Endothelial cell of umbilical vein (primary cell): ENCODE data around the gene DYNC1LI2. TPM values are rescaled to one million over a fixed set of nuclear protein-coding genes. Genes with fewer than 3 reads are reported as not detected.

Experiments
- BruUV-seq: library from RNA; stranded (reverse); fragments of 400-500 nt; replicated peaks from 2 replicates; lab custom pipeline; 2021; lab: Mats Ljungman, UMichigan
- CTCF ChIA-PET: fragments of 300-600, 350-600 bp; sonication (Branson Sonifier 250); formaldehyde crosslinking; loops from one replicate; lab custom pipeline; 2021; ENCODE audit warnings: antibody characterized with exemption, inconsistent platforms; lab: Charles Lee
- POLR2A ChIA-PET: fragments of 300-600, 350-600 bp; sonication (Branson Sonifier 250); formaldehyde crosslinking; loops from one replicate; lab custom pipeline; 2021; ENCODE audit warnings: antibody characterized with exemption, inconsistent platforms; lab: Charles Lee
- DNase-seq: peaks from one replicate; pipeline ENCODE4 v3.0.0-alpha.2; 2011; ENCODE audit warnings: low read depth, low spot score
- FAIRE-seq: peaks from 2 replicates; lab custom pipeline; 2011; peaks lifted over from hg19 to GRCh38; lab: Jason Lieb, UNC
- H2AFZ ChIP-seq: 2 replicates; pipeline ENCODE4 v1.6.0; 2012; ENCODE audit warnings: low read depth, low read length, control low read depth, inconsistent platforms
- H3K27ac ChIP-seq: 2 replicates; pipeline ENCODE4 v1.5.1; 2011; ENCODE audit warnings: low read depth, mild to moderate bottlenecking, control low read depth, low read length, moderate library complexity; ENCODE audit not compliant: insufficient read depth
- H3K27me3 ChIP-seq, 2 experiments: 2 replicates each; pipeline versions ENCODE4 v1.6.0 to v1.6.1; 2011; ENCODE audit warnings: low read length in 2 of 2, mixed read lengths in 1 of 2; ENCODE audit not compliant: control insufficient read depth in 2 of 2, insufficient read depth in 2 of 2
- H3K36me3 ChIP-seq, 2 experiments: 2 replicates in 1 of 2; 3 replicates in 1 of 2; pipeline ENCODE4 v1.5.1; 2011; ENCODE audit warnings: low read length in 2 of 2, mild to moderate bottlenecking in 1 of 2, moderate library complexity in 1 of 2; ENCODE audit not compliant: control insufficient read depth in 2 of 2, insufficient read depth in 2 of 2; ENCODE audit errors: extremely low read depth in 1 of 2
- H3K4me1 ChIP-seq: 3 replicates; pipeline ENCODE4 v1.5.1; 2011; ENCODE audit warnings: mild to moderate bottlenecking, low read length; ENCODE audit not compliant: control insufficient read depth, insufficient read depth; ENCODE audit errors: extremely low read depth
- H3K4me2 ChIP-seq: 2 replicates; pipeline ENCODE4 v1.6.1; 2011; ENCODE audit warnings: low read length, control low read depth, mixed read lengths; ENCODE audit not compliant: insufficient read depth
- H3K4me3 ChIP-seq, 3 experiments: fragments of 200-600 bp in 1 of 3; sonication (generic), shearing (Covaris generic) in 1 of 3; replicated peaks in 1 of 3; 2 replicates each; pipeline ENCODE4 v1.5.1; 2011 to 2016; ENCODE audit warnings: control low read depth in 3 of 3, low read length in 3 of 3, mild to moderate bottlenecking in 2 of 3, inconsistent platforms in 1 of 3, low read depth in 1 of 3, moderate library complexity in 1 of 3; ENCODE audit not compliant: insufficient read depth in 1 of 3
- H3K79me2 ChIP-seq: 2 replicates; pipeline ENCODE4 v1.6.0; 2012; ENCODE audit warnings: low read length, inconsistent platforms; ENCODE audit not compliant: control insufficient read depth, insufficient read depth
- H3K9ac ChIP-seq: replicated peaks from 2 replicates; pipeline ENCODE3; 2011; ENCODE audit warnings: low read length, control low read depth; ENCODE audit not compliant: insufficient read depth; ENCODE audit errors: extremely low read depth
- H3K9me1 ChIP-seq: replicated peaks from 3 replicates; pipeline ENCODE4 v1.6.0; 2011; ENCODE audit warnings: mild to moderate bottlenecking, low read length; ENCODE audit not compliant: control insufficient read depth, insufficient read depth; ENCODE audit errors: extremely low read depth
- H3K9me3 ChIP-seq: replicated peaks from 2 replicates; pipeline ENCODE4 v1.5.1; 2012; ENCODE audit warnings: low read length, inconsistent platforms; ENCODE audit not compliant: control insufficient read depth, insufficient read depth
- H4K20me1 ChIP-seq: replicated peaks from 2 replicates; pipeline ENCODE3; 2011; ENCODE audit warnings: mild to moderate bottlenecking, low read length; ENCODE audit not compliant: control insufficient read depth, insufficient read depth; ENCODE audit errors: extremely low read depth
- CTCF ChIP-seq, 2 donors: IDR thresholded peaks; 1 replicate in 1 of 2; 2 replicates in 1 of 2; pipeline ENCODE4 v1.5.1; 2011; ENCODE audit warnings: low read length in 2 of 2, mild to moderate bottlenecking in 2 of 2, moderate library complexity in 2 of 2, control low read depth in 1 of 2, inconsistent platforms in 1 of 2, low read depth in 1 of 2; ENCODE audit not compliant: insufficient read depth in 1 of 2; ENCODE audit errors: extremely low read depth in 1 of 2
- EZH2 ChIP-seq: IDR thresholded peaks from 2 replicates; pipeline ENCODE4 v1.6.1; 2012; ENCODE audit warnings: borderline replicate concordance, low read depth, mild to moderate bottlenecking, moderate library complexity, low read length, inconsistent platforms; ENCODE audit not compliant: severe bottlenecking
- GATA2 ChIP-seq: IDR thresholded peaks from 2 replicates; pipeline ENCODE4 v1.7.0; 2011; ENCODE audit warnings: low read depth, mild to moderate bottlenecking, moderate library complexity, mixed read lengths, low read length; ENCODE audit not compliant: insufficient read length, insufficient read depth
- JUN ChIP-seq: IDR thresholded peaks from 2 replicates; pipeline ENCODE4 v1.6.1; 2011; ENCODE audit warnings: borderline replicate concordance, low read depth; ENCODE audit not compliant: insufficient read length, insufficient read depth
- POLR2A ChIP-seq: IDR thresholded peaks from 2 replicates; pipeline ENCODE4 v1.6.1; 2012; ENCODE audit warnings: low read depth, mild to moderate bottlenecking, control low read depth, low read length
- POLR2AphosphoS5 ChIP-seq: IDR thresholded peaks from 2 replicates; pipeline ENCODE4 v1.6.1; 2012; ENCODE audit warnings: low read depth, mild to moderate bottlenecking, control low read depth, low read length, moderate library complexity; ENCODE audit not compliant: insufficient read depth
- dilution Hi-C: fragments of 300-500 bp; cut with MboI; formaldehyde crosslinking; loops from one replicate; pipeline ENCODE4 v1.15.0; 2019; ENCODE audit warnings: low sequenced_read_pairs; ENCODE audit not compliant: extremely low pct_ligation_motif_present
- intact Hi-C: fragments of 100-400 bp; cut with micrococcal nuclease; formaldehyde crosslinking; loops from one replicate; pipeline ENCODE4 v1.10.0; 2022
- polyA plus RNA-seq, 4 experiments: library from polyadenylated mRNA; depleted of rRNA in 3 of 4; stranded (reverse) in 3 of 4; unstranded in 1 of 4; fragments of >200 nt; gene quantifications; 2 replicates each; pipeline versions ENCODE4 v1.2.1 to v1.2.3, GENCODE V29; 2011 to 2012; ENCODE audit warnings: missing spikeins in 1 of 4
- total RNA-seq: library from RNA; stranded (reverse); gene quantifications from 2 replicates; pipeline ENCODE4 v1.2.3, GENCODE V29; 2021

Gene DYNC1LI2
- total and polyA plus RNA-seq, 2 donors (not counting 3 experiments of a cell fraction or from before 2014, with no cell fraction given) = 110 to 159 TPM

GRCh38 chr16:66740533-66740932 lies 10.9 kb downstream of the DYNC1LI2 start:
- peak; percentile 65 for FAIRE-seq
- dilution Hi-C loops = no loop called here
- CTCF ChIA-PET = interaction anchor here (0.6 to 4.3 kb wide), 23 partner anchors 8 to 176 kb away, joined by 3 to 69 read pairs (median 5); partner anchors contain the start of genes DYNC1LI2 and NAE1

More at GRCh38 chr16:66740533-66740932, 10.9 kb downstream of the DYNC1LI2 start:
- Histone ChIP-seq H3K4me2 (peak overlapping the region; percentile 68), H3K9me1 (no peaks in the 10 kb centered on the region), H3K9me3 (no peaks in the 10 kb centered on the region), H3K9ac (peak overlapping the region; percentile 91), H3K27ac (peak overlapping the region; percentile 97), H3K36me3 (peaks cover 18 to 19% of the 10 kb centered on the region in 2 experiments), H4K20me1 (no peaks in the 10 kb centered on the region), H2AFZ (no peak overlapping the region), H3K79me2 (peaks cover 52% of the 10 kb centered on the region), H3K4me3 (no peak overlapping the region), H3K27me3 (no peaks in the 10 kb centered on the region), H3K4me1 (peaks cover 34% of the 10 kb centered on the region)
- POLR2A ChIA-PET = no interaction called here
- DNase-seq = peak; percentile 38
- TF ChIP-seq EZH2 (no peak), POLR2A (peak; percentile 51), JUN (no peak), POLR2AphosphoS5 (no peak), GATA2 (no peak), CTCF (IDR thresholded peaks at IDR 0.05; ENCODE audit: extremely low read depth in 1 of 2, insufficient read depth in 1 of 2, low read depth in 1 of 2, low read length in 2 of 2) (no peak)
- intact Hi-C loops = loop anchor here (1.0 to 5.0 kb wide), 4 partner anchors 12 to 333 kb away; no protein-coding TSS in a partner anchor
- BruUV-seq = no TSS peak
